DMS53 treated with DMSO at 0.1 percent for 48 hours (cell line): ENCODE results near the gene CD86.

ENCODE experiments used
- DNase-seq: peaks from one replicate; lab custom pipeline; 2025; ENCODE audit not compliant: unreplicated experiment; lab: John Stamatoyannopoulos, UW

Gene CD86

GRCh38 chr3:122058294-122058693 lies 3.1 kb downstream of the CD86 start:
- no peak for DNase-seq

DNA sequence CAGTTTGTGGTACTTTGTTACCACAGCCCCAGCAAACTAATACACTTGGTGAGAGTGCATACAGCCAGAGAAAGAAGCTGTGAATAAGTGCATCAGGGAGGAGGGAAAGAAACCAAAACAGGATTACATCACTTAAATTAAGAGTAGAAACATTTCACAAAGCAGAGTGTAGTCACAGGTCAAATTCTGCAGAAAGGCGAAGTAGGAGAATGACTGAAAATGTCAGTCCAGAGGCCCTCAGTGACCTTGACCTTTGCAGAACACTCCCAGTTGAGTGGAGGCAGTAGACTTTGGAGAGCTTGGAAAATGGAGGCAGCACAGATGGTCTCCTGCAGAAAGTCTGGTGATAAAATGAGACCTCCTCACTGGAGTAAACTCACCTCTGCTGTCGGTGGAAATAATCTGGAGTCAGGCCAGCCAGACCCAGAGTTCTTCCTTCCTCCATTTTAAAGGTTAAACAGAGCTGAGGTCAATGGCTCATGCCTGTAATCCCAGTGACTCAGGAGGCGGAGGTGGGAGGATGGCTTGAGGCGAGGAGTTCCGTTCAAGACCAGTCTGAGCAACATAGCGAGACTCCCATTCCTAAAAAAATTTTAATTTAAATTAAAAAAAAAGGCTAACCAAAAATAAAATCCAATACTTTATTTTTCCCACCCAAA lies 5.0 kb downstream of the CD86 start:
- DNase-seq, result no peak

DNA sequence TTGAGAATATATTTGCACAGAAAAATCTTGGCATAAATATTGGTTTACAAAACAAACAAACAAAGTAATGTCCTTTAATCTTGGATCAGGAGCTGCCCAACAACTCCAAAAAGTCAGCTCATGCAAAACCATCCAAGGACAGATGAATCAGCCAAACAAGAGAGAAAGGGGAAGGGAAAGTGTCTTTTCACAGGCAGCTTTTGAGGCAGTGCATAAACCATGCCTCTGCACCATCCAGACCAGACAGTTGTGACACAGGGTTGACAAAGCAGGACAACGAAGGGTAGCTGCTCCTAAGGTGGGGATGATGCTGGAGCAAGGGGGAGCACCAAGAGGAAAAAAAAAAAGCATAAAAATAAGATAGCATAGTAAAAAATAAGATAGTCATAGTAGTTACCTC lies 8.7 kb downstream of the CD86 start:
- DNase-seq, result no peak

- DNase-seq, result no peak
Measured at GRCh38 chr3:122064326-122064725, 9.2 kb downstream of the CD86 start.

DNA sequence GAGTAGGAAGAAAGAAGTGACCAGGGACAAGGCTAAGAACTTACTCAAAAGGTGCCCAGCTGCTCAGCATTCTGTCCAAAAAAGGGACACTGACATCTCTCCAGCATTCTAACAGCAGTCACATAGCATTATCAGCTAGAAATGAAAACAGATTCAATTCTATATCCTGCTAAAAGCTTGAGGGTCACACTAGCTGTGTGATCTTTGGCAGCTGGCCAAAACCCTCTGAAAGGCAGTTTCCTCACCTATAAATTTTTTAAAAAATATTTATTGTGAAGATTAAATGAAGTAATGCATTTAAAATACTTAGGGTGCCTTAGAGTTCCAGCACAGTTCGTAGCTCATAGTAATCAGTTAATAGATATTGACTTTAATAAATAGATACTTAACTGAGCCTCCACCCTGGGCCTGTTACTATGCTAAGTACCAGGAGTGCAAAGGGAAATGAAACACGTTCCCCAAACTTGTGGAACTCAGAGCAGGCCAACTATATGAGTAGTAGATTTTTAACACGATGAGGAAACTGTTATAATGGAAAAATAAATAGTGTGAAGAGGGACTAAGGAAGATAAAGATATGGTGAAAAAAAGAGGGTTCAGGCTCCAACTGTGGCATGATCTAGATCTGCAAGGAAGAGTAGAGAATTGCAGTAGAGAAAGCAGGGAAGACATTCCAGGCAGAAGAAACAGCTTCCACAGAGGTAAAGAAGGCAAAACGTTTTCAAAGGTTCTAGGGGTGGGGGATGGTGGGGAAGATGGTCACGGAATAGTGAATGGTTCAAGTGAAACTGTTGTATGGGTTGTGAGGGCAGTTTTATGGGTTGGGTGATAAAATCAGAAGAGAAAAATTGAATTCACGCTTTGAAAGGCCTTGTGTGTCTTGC lies 11.4 kb downstream of the CD86 start:
- DNase-seq, result no peak

DNA sequence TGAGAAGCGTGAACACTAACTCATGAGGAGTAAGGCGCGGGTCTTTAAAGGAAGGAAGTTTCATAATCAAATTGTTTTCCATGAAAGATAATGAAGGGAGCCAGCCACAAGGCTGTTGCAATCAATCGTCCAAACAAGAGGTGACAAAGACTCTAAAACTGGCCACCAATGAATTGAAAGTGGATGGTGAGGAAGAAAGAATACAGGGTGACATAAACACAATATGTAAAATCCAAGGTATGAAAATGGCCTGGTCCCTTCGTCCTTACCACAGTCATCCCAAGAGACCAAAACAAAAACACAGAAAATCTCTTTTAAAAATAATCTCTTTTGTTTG lies 12.0 kb downstream of the CD86 start:
- no peak for DNase-seq

- DNase-seq, result no peak
Measured at GRCh38 chr3:122067588-122068240, 12.6 kb downstream of the CD86 start.

- no peak for DNase-seq
Measured at GRCh38 chr3:122074621-122075265, 19.6 kb downstream of the CD86 start.

- DNase-seq, result no peak
Measured at GRCh38 chr3:122076491-122077292, 21.5 kb downstream of the CD86 start.

DNA sequence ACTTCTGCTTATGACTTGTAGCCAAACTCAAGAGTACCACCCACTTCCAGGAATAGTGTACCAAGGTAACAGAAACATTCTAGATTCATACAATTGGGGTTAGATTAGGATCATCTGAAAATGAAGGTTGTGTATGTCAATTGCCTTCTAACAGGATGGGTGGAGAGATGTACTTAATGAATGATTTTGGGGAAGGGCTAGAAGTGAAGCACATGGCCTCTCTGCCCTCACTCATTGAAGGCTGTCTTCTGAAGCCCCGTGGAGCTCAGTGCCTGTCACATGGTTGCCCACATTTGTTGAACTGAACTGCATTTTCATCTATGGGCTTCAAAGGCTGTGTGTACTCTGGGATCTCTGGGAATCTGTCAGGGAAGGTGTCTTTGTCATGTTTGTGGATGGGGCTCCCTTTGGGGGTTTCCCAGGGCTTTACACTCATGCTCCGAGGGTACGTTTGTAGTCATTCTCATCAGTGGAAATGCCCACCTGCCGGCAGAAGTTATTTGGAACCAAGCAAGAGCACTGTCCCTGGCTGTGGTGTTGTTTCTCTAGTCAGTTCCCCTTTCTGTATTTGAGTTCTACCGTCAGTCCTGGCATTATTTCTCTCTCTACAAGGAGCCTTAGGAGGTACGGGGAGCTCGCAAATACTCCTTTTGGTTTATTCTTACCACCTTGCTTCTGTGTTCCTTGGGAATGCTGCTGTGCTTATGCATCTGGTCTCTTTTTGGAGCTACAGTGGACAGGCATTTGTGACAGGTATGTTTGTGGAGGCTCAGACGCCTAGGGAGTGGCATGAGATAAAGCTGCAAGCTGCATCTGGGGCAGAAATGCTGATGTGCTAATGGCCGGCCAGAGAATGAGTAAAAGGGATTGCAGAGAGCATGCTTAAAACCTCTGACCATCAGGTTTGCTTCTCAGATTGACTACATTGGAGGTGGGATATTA lies 22.4 kb downstream of the CD86 start:
- DNase-seq, result no peak

DNA sequence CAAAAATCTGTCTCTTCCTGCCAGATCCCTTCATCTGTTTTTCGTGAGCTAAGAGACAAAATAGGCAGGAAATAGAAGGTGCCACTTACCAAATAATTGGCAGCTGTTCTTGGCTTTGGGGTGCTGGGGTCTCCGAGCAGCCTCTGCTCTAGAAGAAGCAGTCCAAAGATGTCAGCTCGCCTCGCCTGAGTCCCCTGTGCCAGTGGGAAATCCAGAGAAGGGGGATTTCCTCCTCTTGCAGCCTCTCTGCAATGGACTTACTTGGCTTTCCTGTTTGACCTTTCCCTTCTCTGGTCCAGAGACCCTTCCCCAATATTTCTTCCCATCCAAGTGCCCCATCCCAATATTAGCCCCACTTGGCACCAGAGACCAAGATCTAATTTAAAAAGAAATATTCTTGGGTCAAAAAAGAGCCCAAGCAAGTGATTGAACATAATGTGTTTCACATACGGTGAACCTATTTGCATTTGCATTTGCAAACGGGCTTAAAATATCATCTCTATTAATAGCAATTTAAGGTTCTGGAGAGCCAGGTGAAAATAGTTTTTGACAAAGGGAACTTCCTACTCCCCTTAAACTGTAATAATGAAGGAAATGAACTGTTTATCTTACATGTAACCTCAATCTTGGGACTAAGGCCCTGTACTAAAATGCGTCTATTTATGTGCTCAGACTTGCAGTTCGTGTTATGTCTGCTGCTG lies 23.2 kb downstream of the CD86 start:
- no peak for DNase-seq

DNA sequence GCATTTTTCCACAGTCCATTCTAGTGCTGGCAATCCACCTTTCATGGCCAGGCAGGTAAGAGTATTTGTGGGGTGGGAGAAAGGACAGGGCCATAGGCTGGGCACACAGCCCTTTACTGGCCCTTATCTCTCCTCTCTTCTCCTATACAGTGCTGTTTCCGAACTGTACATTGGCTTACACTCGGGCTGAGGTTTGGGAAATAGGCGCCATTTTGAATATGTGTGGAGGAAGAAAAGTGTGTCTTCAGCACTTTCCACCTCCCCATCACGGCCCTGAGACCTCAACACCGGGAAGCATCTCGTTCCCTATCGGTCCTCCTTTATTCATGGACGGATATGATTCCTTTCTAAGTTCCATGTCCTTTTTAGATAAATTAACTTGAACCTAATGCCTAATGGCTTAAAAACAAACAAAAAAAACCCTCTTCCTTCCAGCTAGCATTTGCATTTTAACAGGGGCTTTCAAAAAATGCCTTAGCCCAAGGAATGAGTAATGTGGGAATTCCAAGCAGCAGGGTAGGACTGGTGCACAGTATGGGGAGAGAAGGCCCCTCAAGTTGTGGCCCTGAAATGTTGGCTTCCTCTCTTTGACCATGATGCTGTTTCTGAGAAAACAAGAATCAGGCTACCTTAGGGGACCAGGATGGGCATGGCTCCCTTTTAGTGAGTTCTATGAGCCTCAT lies 24.5 kb downstream of the CD86 start:
- no peak for DNase-seq

GRCh38 chr3:122080207-122080587 lies 25.0 kb downstream of the CD86 start:
- DNase-seq, result no peak

- DNase-seq, result no peak
Measured at GRCh38 chr3:122081543-122082247, 26.5 kb downstream of the CD86 start.

- no peak for DNase-seq
Measured at GRCh38 chr3:122082357-122082756, 27.2 kb downstream of the CD86 start.

GRCh38 chr3:122084799-122085198 lies 29.6 kb downstream of the CD86 start:
- no peak for DNase-seq

DNA sequence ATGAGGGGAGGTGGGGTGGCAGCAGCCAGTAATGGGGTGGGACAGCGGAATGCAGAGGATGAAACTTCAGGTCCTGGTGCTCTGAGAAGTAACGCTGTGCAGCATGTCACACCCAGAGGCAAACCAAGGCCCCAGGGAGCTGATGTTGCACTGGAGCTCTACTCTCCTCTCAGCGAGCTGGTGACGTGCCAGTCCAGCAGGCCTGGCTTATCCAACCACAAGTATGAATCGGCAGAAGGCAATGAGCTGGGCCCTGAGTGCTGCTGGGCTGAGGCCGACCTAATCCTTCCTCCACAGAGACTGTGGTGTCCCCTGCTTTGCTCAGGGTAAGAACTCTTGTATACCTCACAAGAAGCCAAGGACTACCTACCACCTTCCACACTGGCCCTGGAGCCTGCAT lies 30.5 kb downstream of the CD86 start:
- no peak for DNase-seq

- DNase-seq, result no peak
Measured at GRCh38 chr3:122088531-122088930, 33.4 kb downstream of the CD86 start.
